GM23338 (cell line): ENCODE measurements around the gene SRGN. TPM values are rescaled to one million over a fixed set of nuclear protein-coding genes. Genes with fewer than 3 reads are reported as not detected.

Experiments
- ATAC-seq: fragments of 200-7000 bp; cut with Tn5 transposase; 3 replicates; pipeline ENCODE4 v1.9.1; 2020
- DNase-seq: peaks from one replicate; pipeline ENCODE4 v3.0.0-alpha.2; 2015; ENCODE audit warnings: low spot score
- H2AFZ ChIP-seq: fragments of 200-600 bp; sonication (generic); 2 replicates; pipeline ENCODE4 v1.8.0; 2016; ENCODE audit warnings: antibody characterized with exemption, mild to moderate bottlenecking, moderate library complexity
- H3F3A ChIP-seq: fragments of 200-600 bp; sonication (generic); replicated peaks from 2 replicates; pipeline ENCODE4 v1.8.0; 2017; ENCODE audit warnings: antibody characterized with exemption, mixed run types, low read depth
- H3K27ac ChIP-seq: fragments of 200-600 bp; sonication (generic); 2 replicates; pipeline ENCODE4 v1.6.1; 2016; ENCODE audit warnings: low read depth
- H3K27me3 ChIP-seq: fragments of 200-600 bp; sonication (generic); 2 replicates; pipeline ENCODE4 v1.8.0; 2016; ENCODE audit warnings: mild to moderate bottlenecking, mixed run types, moderate library complexity; ENCODE audit not compliant: insufficient read depth
- H3K36me3 ChIP-seq: fragments of 200-600 bp; sonication (generic); 2 replicates; pipeline ENCODE4 v1.8.0; 2016; ENCODE audit warnings: mild to moderate bottlenecking; ENCODE audit not compliant: insufficient read depth
- H3K4me1 ChIP-seq: fragments of 200-600 bp; sonication (generic); 2 replicates; pipeline ENCODE4 v1.8.0; 2016; ENCODE audit warnings: mild to moderate bottlenecking, moderate library complexity; ENCODE audit not compliant: insufficient read depth
- H3K4me2 ChIP-seq: fragments of 200-600 bp; sonication (generic); 2 replicates; pipeline ENCODE4 v1.7.1; 2017; ENCODE audit warnings: mixed run types
- H3K4me3 ChIP-seq: fragments of 200-600 bp; sonication (generic); 2 replicates; pipeline ENCODE4 v1.6.1; 2016; ENCODE audit warnings: mixed run types
- H3K79me2 ChIP-seq: fragments of 200-600 bp; sonication (generic); replicated peaks from 2 replicates; pipeline ENCODE4 v1.8.0; 2017; ENCODE audit warnings: mild to moderate bottlenecking; ENCODE audit not compliant: insufficient read depth
- H3K9me2 ChIP-seq: fragments of 200-600 bp; sonication (generic); 2 replicates; pipeline ENCODE4 v1.8.0; 2017; ENCODE audit not compliant: insufficient read depth
- H4K20me1 ChIP-seq: fragments of 200-600 bp; sonication (generic); replicated peaks from 2 replicates; pipeline ENCODE4 v1.8.0; 2017; ENCODE audit warnings: mild to moderate bottlenecking; ENCODE audit not compliant: insufficient read depth
- H3K27ac Mint-ChIP-seq: 2 replicates; pipeline ENCODE4 v1.8.0; 2020; ENCODE audit warnings: inconsistent platforms, mild to moderate bottlenecking, moderate library complexity, mixed read lengths
- H3K27me3 Mint-ChIP-seq: 3 replicates; pipeline ENCODE4 v1.8.0; 2022; ENCODE audit warnings: low read depth, mild to moderate bottlenecking, moderate library complexity, mixed read lengths, inconsistent platforms; ENCODE audit not compliant: insufficient read depth, poor library complexity
- H3K36me3 Mint-ChIP-seq: 3 replicates; pipeline ENCODE4 v1.8.0; 2021; ENCODE audit warnings: low read depth, mild to moderate bottlenecking, inconsistent platforms, moderate library complexity, mixed read lengths
- H3K4me1 Mint-ChIP-seq: 3 replicates; pipeline ENCODE4 v1.8.0; 2020; ENCODE audit warnings: mild to moderate bottlenecking, inconsistent platforms, mixed read lengths
- H3K4me3 Mint-ChIP-seq: 3 replicates; pipeline ENCODE4 v1.8.0; 2021; ENCODE audit warnings: moderate library complexity, mild to moderate bottlenecking, inconsistent platforms, mixed read lengths
- H3K9me3 Mint-ChIP-seq: 3 replicates; pipeline ENCODE4 v1.8.0; 2020; ENCODE audit warnings: moderate library complexity, mild to moderate bottlenecking, inconsistent platforms, mixed read lengths
- CREB1 ChIP-seq: fragments of 250-450 bp; sonication (Bioruptor Pico); IDR thresholded peaks from 2 replicates; pipeline ENCODE4 v1.5.0; 2020; ENCODE audit warnings: low read depth, mild to moderate bottlenecking, moderate library complexity
- ETS1 ChIP-seq: IDR thresholded peaks from 2 replicates; pipeline ENCODE4 v1.6.1; 2016; ENCODE audit warnings: antibody characterized with exemption
- EZH2 ChIP-seq: fragments of 200-600 bp; sonication (generic); IDR thresholded peaks from one replicate; pipeline ENCODE4 v1.8.0; 2017; ENCODE audit warnings: antibody characterized with exemption, mild to moderate bottlenecking, low read depth; ENCODE audit not compliant: unreplicated experiment
- JUNB ChIP-seq: IDR thresholded peaks from one replicate; pipeline ENCODE4 v1.6.1; 2016; ENCODE audit warnings: antibody characterized with exemption; ENCODE audit not compliant: unreplicated experiment
- NANOG ChIP-seq: IDR thresholded peaks from 2 replicates; pipeline ENCODE4 v1.6.1; 2016; ENCODE audit warnings: antibody characterized with exemption, borderline replicate concordance
- POLR2AphosphoS5 ChIP-seq: IDR thresholded peaks from 2 replicates; pipeline ENCODE4 v1.6.1; 2016; ENCODE audit warnings: antibody characterized with exemption, low read depth
- ZNF114 ChIP-seq: fragments of 250-450 bp; sonication (Bioruptor Pico); IDR thresholded peaks from 2 replicates; pipeline ENCODE4 v1.5.0; 2020; ENCODE audit warnings: mild to moderate bottlenecking, moderate library complexity
- polyA plus RNA-seq: library from polyadenylated mRNA; unstranded; fragments of >200 nt; fragmentation: Nextera tagmentation; extraction: Ambion mirVana; gene quantifications from 2 replicates; pipeline ENCODE4 v1.2.1, GENCODE V29; 2016
- total RNA-seq: library from RNA; depleted of rRNA; stranded (reverse); fragments of >200 nt; shearing (Covaris generic); gene quantifications from 2 replicates; pipeline ENCODE4 v1.2.3, GENCODE V29; 2014
- TF ChIP-seq, protein P1 (sequence below): IDR thresholded peaks from one replicate; pipeline ENCODE4 v1.6.1; 2018; ENCODE audit warnings: antibody characterized with exemption; ENCODE audit not compliant: unreplicated experiment
- TF ChIP-seq, protein P2 (sequence below): fragments of 250-450 bp; sonication (Bioruptor Pico); IDR thresholded peaks from 2 replicates; pipeline ENCODE4 v1.5.0; 2020; ENCODE audit warnings: mild to moderate bottlenecking, moderate library complexity

Gene SRGN
- total and polyA plus RNA-seq, 2 experiments from 2014 or later = not detected

- TF ChIP-seq, protein P1, sequence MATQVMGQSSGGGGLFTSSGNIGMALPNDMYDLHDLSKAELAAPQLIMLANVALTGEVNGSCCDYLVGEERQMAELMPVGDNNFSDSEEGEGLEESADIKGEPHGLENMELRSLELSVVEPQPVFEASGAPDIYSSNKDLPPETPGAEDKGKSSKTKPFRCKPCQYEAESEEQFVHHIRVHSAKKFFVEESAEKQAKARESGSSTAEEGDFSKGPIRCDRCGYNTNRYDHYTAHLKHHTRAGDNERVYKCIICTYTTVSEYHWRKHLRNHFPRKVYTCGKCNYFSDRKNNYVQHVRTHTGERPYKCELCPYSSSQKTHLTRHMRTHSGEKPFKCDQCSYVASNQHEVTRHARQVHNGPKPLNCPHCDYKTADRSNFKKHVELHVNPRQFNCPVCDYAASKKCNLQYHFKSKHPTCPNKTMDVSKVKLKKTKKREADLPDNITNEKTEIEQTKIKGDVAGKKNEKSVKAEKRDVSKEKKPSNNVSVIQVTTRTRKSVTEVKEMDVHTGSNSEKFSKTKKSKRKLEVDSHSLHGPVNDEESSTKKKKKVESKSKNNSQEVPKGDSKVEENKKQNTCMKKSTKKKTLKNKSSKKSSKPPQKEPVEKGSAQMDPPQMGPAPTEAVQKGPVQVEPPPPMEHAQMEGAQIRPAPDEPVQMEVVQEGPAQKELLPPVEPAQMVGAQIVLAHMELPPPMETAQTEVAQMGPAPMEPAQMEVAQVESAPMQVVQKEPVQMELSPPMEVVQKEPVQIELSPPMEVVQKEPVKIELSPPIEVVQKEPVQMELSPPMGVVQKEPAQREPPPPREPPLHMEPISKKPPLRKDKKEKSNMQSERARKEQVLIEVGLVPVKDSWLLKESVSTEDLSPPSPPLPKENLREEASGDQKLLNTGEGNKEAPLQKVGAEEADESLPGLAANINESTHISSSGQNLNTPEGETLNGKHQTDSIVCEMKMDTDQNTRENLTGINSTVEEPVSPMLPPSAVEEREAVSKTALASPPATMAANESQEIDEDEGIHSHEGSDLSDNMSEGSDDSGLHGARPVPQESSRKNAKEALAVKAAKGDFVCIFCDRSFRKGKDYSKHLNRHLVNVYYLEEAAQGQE = no peak
- no peak for TF ChIP-seq POLR2AphosphoS5
- TF ChIP-seq JUNB = no peak
Measured at GRCh38 chr10:69103784-69104183, 15.9 kb downstream of the SRGN start (continued).

DNA sequence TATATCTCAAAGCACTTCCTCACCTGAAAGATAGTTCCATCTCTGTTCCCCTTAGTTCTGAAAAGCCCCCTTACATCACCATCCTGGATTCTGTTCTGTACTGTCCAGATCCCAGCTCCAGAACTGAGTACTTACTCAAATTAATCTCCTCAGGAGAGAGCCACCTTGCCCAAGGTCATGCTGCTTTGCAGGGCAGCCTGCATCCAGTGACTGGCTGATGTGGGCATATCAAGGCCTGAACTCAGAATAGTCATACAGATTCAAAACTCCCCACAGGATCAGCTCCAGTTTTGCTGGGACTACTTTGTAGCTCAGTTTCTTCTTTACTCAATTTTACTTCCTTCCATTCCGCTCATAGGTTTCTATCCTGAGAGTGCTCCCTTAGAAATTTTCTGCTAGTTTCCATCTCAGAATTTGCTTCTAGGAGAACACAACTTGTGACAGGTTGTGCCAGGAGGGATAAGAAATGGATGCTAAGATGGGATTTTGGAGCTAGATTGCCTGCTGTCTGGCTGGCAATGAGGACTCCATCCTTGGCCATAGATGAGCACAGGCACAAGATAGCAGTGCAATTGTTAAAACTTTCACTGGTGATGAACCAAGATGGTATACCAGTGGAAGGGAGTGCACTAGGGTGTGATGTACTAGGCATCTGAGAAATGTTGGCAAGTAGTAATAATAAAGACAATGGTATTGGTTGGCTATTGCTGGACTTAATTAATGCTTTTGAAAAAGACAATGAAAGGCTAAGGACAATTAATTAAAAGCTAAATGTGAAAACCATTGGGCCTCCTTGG is 17.3 kb downstream of the SRGN start:
- Histone ChIP-seq H3K9me2 (no peaks in the 10 kb centered on the region), H3K27ac (no peak overlapping the region), H4K20me1 (no peaks in the 10 kb centered on the region), H3F3A (no peaks in the 10 kb centered on the region), H3K79me2 (no peaks in the 10 kb centered on the region), H2AFZ (no peak overlapping the region), H3K4me2 (no peak overlapping the region), H3K4me1 (no peaks in the 10 kb centered on the region), H3K36me3 (no peaks in the 10 kb centered on the region), H3K4me3 (no peak overlapping the region), H3K27me3 (no peaks in the 10 kb centered on the region)
- no peaks in the 10 kb centered on the region for H3K9me3 Mint-ChIP-seq
- H3K36me3 Mint-ChIP-seq = no peaks in the 10 kb centered on the region
- DNase-seq = no peak
- peaks cover 4% of the 10 kb centered on the region for H3K27me3 Mint-ChIP-seq
- H3K4me1 Mint-ChIP-seq = peaks cover 8% of the 10 kb centered on the region
- H3K27ac Mint-ChIP-seq = no peak overlapping the region
- no peak for ATAC-seq
- no peak overlapping the region for H3K4me3 Mint-ChIP-seq
- TF ChIP-seq ETS1 (no peak), CREB1 (CRISPR knock-in tag) (no peak), NANOG (no peak), ZNF114 (CRISPR knock-in tag) (no peak), EZH2 (no peak), POLR2AphosphoS5 (no peak), JUNB (no peak)
- TF ChIP-seq, protein P1 = no peak
- TF ChIP-seq, protein P2, sequence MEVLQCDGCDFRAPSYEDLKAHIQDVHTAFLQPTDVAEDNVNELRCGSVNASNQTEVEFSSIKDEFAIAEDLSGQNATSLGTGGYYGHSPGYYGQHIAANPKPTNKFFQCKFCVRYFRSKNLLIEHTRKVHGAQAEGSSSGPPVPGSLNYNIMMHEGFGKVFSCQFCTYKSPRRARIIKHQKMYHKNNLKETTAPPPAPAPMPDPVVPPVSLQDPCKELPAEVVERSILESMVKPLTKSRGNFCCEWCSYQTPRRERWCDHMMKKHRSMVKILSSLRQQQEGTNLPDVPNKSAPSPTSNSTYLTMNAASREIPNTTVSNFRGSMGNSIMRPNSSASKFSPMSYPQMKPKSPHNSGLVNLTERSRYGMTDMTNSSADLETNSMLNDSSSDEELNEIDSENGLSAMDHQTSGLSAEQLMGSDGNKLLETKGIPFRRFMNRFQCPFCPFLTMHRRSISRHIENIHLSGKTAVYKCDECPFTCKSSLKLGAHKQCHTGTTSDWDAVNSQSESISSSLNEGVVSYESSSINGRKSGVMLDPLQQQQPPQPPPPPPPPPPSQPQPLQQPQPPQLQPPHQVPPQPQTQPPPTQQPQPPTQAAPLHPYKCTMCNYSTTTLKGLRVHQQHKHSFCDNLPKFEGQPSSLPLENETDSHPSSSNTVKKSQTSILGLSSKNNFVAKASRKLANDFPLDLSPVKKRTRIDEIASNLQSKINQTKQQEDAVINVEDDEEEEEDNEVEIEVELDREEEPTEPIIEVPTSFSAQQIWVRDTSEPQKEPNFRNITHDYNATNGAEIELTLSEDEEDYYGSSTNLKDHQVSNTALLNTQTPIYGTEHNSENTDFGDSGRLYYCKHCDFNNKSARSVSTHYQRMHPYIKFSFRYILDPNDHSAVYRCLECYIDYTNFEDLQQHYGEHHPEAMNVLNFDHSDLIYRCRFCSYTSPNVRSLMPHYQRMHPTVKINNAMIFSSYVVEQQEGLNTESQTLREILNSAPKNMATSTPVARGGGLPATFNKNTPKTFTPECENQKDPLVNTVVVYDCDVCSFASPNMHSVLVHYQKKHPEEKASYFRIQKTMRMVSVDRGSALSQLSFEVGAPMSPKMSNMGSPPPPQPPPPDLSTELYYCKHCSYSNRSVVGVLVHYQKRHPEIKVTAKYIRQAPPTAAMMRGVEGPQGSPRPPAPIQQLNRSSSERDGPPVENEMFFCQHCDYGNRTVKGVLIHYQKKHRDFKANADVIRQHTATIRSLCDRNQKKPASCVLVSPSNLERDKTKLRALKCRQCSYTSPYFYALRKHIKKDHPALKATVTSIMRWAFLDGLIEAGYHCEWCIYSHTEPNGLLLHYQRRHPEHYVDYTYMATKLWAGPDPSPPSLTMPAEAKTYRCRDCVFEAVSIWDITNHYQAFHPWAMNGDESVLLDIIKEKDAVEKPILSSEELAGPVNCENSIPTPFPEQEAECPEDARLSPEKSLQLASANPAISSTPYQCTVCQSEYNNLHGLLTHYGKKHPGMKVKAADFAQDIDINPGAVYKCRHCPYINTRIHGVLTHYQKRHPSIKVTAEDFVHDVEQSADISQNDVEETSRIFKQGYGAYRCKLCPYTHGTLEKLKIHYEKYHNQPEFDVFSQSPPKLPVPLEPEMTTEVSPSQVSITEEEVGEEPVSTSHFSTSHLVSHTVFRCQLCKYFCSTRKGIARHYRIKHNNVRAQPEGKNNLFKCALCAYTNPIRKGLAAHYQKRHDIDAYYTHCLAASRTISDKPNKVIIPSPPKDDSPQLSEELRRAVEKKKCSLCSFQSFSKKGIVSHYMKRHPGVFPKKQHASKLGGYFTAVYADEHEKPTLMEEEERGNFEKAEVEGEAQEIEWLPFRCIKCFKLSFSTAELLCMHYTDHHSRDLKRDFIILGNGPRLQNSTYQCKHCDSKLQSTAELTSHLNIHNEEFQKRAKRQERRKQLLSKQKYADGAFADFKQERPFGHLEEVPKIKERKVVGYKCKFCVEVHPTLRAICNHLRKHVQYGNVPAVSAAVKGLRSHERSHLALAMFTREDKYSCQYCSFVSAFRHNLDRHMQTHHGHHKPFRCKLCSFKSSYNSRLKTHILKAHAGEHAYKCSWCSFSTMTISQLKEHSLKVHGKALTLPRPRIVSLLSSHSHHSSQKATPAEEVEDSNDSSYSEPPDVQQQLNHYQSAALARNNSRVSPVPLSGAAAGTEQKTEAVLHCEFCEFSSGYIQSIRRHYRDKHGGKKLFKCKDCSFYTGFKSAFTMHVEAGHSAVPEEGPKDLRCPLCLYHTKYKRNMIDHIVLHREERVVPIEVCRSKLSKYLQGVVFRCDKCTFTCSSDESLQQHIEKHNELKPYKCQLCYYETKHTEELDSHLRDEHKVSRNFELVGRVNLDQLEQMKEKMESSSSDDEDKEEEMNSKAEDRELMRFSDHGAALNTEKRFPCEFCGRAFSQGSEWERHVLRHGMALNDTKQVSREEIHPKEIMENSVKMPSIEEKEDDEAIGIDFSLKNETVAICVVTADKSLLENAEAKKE (CRISPR knock-in tag) = no peak
